Activated naive CD8-positive, alpha-beta T cell (primary cell): ENCODE data around the gene RUFY2.
"Not testable (repeated sequence)": the region's sequence is repeated elsewhere in the genome, so short reads cannot be mapped to it uniquely, and the experiment has no call there.

ENCODE experiments used
- H3K27ac Mint-ChIP-seq: one replicate; pipeline ENCODE4 v1.8.0; 2021; ENCODE audit warnings: mixed read lengths
- H3K27me3 Mint-ChIP-seq: one replicate; pipeline ENCODE4 v1.8.0; 2021; ENCODE audit warnings: mixed read lengths
- H3K36me3 Mint-ChIP-seq: one replicate; pipeline ENCODE4 v1.8.0; 2021; ENCODE audit warnings: mixed read lengths
- H3K4me1 Mint-ChIP-seq: one replicate; pipeline ENCODE4 v1.8.0; 2021; ENCODE audit warnings: low read depth, mixed read lengths
- H3K4me3 Mint-ChIP-seq: one replicate; pipeline ENCODE4 v1.8.0; 2021; ENCODE audit warnings: mild to moderate bottlenecking, mixed read lengths
- H3K9me3 Mint-ChIP-seq: one replicate; pipeline ENCODE4 v1.8.0; 2021; ENCODE audit warnings: low read depth, mixed read lengths

Gene RUFY2

DNA sequence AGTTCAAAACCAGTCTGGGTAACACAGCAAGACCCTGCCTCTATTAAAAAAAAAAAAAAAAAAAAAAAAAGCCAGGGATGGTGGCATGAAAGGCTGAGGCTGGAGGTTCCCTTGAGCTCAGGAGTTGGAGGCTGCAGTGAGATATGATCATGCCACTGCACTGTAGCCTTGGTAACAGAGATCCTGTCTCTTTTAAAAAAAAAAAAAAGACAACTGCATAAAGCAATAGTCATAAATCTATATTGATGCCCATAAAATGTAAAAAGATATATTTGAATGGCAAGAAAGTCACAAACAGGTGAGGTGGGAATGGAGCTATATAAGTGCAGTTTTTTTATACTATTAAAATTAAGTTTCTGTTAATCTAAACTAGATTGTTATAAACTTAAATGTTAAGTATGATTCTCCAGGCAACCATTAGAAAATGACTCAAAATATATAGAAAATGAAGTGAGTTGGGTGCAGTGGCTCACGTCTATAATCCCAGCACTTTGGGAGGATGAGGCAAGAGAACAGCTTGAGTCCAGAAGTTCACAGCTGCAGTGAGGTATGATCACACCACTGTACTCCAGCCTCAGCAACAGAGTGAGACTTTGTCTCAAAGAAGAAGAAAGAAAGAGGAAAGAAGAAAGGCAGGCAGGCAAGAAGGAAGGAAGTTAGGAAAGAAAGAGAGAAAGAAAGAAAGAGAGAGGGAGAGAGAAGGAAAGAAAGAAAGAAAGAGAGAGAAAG is 88.6 kb downstream of the RUFY2 start:
- Mint-ChIP-seq H3K27ac (no peak overlapping the region), H3K4me3 (no peak overlapping the region), H3K9me3 (no peaks in the 10 kb centered on the region), H3K27me3 (no peaks in the 10 kb centered on the region), H3K4me1 (peaks cover 12% of the 10 kb centered on the region), H3K36me3 (peaks cover 4% of the 10 kb centered on the region)

DNA sequence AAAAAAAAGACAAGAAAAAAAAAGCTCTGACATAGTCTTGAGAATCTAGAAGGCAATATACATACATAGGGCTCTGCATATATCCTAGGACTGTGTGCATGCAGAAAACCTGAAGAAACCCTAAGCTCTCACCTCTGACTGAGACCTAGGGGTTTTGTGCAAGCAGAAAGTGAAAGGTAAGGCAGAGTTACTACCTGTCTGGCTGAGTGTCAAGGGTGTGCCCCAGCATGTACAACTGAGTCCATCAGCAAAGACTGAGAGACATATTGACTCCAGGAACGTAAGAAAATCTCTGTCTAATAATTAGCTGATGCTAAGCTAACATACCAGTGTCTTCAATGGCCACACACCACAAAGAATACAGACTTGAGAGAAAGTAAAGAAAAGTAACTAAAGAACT is 91.5 kb downstream of the RUFY2 start:
- H3K4me3 Mint-ChIP-seq: no peak overlapping the region
- peaks cover 4% of the 10 kb centered on the region for H3K36me3 Mint-ChIP-seq
- no peak overlapping the region for H3K27ac Mint-ChIP-seq
- H3K9me3 Mint-ChIP-seq: no peaks in the 10 kb centered on the region
- peaks cover 19% of the 10 kb centered on the region for H3K4me1 Mint-ChIP-seq
- H3K27me3 Mint-ChIP-seq: no peaks in the 10 kb centered on the region

DNA sequence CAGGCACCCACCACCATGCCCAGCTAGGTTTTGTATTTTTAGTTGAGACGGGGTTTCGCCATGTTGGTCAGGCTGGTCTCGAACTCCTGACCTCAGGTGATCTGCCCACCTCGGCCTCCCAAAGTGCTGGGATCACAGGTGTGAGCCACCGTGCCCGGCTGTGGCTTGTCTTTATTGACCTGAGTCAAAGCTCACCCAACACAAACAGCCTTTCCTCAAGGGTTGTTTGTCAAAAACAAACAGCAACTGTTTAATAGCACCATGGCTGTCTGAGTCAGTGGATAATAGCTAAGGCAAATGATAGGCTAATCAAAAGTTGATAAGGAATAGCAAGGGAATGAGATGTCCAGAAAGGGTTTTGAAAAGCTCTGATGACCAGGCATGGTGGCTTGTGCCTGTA is 92.1 kb downstream of the RUFY2 start:
- not testable (repeated sequence) for H3K27ac Mint-ChIP-seq, H3K27me3 Mint-ChIP-seq, H3K36me3 Mint-ChIP-seq, H3K9me3 Mint-ChIP-seq, H3K4me3 Mint-ChIP-seq
- peaks cover 19% of the 10 kb centered on the region for H3K4me1 Mint-ChIP-seq

DNA sequence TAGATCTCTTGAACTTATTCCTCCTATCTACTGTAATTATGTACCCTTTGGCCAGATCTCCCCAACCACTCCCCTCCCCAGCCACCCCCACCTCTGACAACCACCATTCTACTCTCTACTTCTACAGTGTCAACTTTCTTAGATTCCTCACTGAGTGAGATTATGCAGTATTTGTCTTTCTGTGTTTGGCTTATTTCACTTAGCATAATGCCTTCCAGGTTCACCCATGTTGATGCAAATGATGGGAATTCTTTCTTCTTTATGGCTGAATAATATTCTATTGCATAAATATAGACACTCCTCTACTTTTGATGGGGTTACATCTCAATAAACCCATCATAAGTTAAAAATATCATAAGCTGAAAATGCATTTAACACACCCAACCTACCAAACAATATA is 96.5 kb downstream of the RUFY2 start:
- Mint-ChIP-seq H3K4me1 (peaks cover 16% of the 10 kb centered on the region), H3K4me3 (no peak overlapping the region), H3K36me3 (no peaks in the 10 kb centered on the region), H3K27ac (no peak overlapping the region), H3K27me3 (no peaks in the 10 kb centered on the region), H3K9me3 (no peaks in the 10 kb centered on the region)

DNA sequence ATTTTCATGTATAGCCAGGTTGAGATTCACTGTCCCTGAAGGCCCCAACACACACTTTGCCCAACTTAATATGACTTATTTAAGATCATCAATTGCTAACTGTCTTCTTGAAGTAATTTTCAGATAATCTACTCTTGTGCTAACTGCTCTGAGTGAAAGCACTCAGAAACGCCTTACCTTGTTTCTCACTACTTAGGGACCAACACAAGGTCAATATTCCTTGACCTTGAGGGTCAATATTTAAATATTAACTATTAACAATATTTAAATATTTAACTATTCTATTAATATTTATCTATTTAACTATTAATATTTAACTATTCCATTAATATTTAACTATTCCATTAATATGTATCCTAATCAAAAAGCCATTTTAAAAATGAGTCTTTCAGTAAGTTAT is 101.2 kb downstream of the RUFY2 start:
- no peaks in the 10 kb centered on the region for H3K27me3 Mint-ChIP-seq
- no peaks in the 10 kb centered on the region for H3K9me3 Mint-ChIP-seq
- H3K27ac Mint-ChIP-seq: no peak overlapping the region
- H3K4me3 Mint-ChIP-seq: no peak overlapping the region
- no peaks in the 10 kb centered on the region for H3K4me1 Mint-ChIP-seq
- no peaks in the 10 kb centered on the region for H3K36me3 Mint-ChIP-seq

DNA sequence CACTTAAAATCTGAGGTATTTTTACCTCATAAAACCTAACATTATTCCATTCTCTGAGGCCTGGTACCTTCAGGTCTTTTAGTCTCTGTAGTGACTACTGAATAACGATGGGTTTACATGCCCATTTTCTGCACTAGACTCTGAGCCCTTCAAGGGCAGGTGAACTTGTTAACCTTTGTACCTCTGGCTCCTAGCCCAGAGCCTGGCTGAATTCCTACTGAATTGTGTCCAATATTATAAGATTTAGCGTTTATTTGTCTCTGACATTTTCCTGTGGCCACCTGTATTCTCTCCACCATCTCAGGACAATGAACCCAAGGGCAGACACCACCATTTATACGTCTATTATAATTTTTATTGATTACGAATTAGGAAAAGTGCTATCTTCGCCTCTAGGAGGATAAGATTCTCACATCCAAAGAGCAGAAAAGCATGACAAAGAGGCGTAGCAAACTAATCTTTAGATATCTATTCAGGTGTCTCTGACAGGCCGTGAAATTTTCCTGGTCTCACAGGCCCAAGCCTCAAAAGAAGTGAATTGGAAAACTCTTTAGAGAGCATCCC is 103.1 kb downstream of the RUFY2 start:
- Mint-ChIP-seq H3K36me3 (no peaks in the 10 kb centered on the region), H3K4me1 (no peaks in the 10 kb centered on the region), H3K27ac (no peak overlapping the region), H3K4me3 (no peak overlapping the region), H3K9me3 (no peaks in the 10 kb centered on the region), H3K27me3 (no peaks in the 10 kb centered on the region)

DNA sequence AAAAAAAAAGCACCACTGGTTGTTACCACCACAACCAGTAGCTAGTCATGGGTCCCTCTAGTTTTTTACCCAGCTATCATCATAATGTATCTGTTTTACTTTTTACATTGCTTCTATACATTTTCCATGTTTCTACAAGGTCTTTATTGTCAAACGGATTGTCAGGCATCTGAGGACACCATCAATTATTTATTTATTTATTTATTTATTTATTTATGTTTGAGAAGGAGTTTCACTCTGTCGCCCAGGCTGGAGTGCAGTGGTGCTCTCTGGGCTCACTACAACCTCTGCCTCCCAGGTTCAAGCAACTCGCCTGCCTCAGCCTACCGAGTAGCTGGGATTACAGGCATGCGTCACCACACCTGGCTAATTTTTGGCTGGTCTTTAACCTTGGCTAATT is 104.2 kb downstream of the RUFY2 start:
- Mint-ChIP-seq H3K36me3 (no peaks in the 10 kb centered on the region), H3K27me3 (no peaks in the 10 kb centered on the region), H3K4me1 (no peaks in the 10 kb centered on the region), H3K9me3 (no peaks in the 10 kb centered on the region), H3K27ac (no peak overlapping the region), H3K4me3 (no peak overlapping the region)

DNA sequence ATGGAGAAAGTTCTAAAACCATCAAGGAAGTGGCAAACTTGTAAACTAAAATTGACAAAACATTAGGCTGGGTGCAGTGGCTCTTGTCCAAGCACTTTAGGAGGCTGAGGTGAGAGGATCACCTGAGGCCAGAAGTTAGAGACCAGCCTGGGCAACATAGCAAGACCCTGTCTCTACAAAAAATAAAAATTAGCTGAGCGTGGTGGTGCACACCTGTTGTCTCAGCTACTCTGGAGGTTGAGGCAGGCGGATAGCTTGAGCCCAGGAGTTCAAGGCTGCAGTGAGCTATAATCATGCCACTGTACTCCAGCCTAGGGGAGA is 104.6 kb downstream of the RUFY2 start:
- Mint-ChIP-seq H3K36me3 (no peaks in the 10 kb centered on the region), H3K4me1 (no peaks in the 10 kb centered on the region), H3K9me3 (no peaks in the 10 kb centered on the region), H3K4me3 (no peak overlapping the region), H3K27ac (no peak overlapping the region), H3K27me3 (no peaks in the 10 kb centered on the region)

DNA sequence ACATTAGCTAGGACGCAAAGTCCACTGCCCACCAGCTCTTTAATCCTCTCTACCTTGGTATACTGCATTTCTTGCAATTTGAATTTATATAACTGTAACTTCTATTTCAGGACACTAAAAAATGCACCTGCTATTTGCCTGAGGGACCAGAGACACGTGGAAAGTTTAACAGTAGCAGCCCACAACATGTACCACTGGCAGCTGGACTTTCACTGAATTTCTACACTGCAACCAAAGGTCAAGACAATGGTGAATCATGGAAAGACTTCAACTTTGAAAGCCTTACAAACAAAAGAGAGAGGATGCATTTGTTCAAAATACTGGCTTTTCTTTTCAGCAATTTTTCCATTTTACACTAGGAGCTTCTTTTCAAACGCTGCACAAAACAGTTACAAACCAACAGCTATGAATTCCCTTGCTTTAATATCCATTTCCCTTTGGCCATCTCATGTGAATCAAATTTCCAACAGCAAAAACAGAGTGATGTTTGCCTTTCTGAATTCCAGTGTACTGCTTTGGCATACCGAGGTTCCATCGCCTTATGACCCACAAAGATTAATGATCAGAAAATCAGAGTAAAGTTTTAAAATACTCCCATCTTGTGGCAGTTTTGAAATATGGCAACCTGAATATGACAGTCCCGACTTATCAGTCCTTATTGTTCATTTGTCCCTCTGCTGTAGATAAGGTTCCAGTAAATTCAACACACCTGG is 105.1 kb downstream of the RUFY2 start:
- Mint-ChIP-seq H3K4me3 (no peak overlapping the region), H3K4me1 (no peaks in the 10 kb centered on the region), H3K36me3 (no peaks in the 10 kb centered on the region), H3K9me3 (no peaks in the 10 kb centered on the region), H3K27ac (no peak overlapping the region), H3K27me3 (no peaks in the 10 kb centered on the region)

DNA sequence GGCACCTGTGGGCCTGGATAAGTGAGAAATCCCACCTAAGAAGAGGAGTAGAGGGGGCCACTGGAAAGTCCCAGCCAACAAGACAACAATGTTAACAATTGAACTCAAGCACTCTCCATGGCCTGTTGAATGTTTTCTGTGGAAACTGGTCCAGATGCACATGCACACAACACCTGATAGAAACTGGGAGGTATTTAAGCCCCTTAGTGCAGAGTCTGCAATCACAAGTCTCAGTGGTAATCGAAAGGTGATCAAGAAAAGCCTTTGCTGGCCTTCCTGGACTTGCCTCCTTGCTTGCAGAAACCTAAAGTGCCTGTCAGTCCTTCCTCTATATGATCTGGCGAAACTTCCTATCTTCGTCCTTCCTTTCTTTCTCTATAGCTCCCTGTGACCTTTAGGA is 105.8 kb downstream of the RUFY2 start:
- no peaks in the 10 kb centered on the region for H3K27me3 Mint-ChIP-seq
- H3K4me3 Mint-ChIP-seq: no peak overlapping the region
- no peaks in the 10 kb centered on the region for H3K36me3 Mint-ChIP-seq
- no peaks in the 10 kb centered on the region for H3K9me3 Mint-ChIP-seq
- no peaks in the 10 kb centered on the region for H3K4me1 Mint-ChIP-seq
- no peak overlapping the region for H3K27ac Mint-ChIP-seq

DNA sequence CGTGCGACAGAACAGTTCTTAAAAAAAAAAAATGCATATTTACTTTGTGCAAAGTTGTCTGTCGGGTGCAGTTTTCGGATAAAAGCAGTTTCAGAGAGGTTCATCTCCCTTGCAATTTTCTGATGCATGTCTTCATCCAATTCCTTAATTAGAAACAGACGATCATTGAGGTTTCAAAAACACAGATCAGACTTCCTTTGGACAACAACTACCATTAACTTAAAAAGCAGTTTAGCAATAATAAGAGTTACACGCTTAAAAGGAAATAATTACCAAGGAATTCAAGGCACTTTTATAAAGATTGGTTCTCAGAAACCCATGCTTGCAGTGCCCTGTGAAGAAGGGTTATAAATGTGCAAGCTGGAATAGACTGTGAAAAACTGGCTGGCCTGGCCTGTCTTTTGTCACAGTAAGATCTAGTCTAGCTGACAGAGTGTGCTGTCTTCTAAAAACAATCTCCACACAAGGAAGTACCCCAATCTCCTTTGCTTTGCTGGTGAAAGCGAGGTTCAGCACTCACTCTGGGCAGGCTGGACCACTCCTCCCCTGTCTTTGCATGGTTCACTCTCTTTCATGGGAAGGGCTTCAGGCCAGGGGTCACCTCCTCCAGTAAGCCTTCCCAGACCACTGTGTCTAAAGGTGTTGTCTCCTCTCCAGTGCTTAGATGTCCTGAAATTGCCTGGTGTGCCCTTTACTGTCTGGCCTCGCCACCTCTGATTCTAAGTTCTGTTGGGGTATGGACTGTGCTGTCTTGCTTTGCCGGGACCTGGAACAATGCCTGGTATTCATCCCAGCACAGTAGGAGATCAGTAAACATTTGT is 110.0 kb downstream of the RUFY2 start:
- Mint-ChIP-seq H3K27ac (no peak overlapping the region), H3K4me1 (no peaks in the 10 kb centered on the region), H3K36me3 (no peaks in the 10 kb centered on the region), H3K9me3 (no peaks in the 10 kb centered on the region), H3K27me3 (no peaks in the 10 kb centered on the region), H3K4me3 (no peak overlapping the region)
